HEK293 (cell line): ENCODE measurements around the gene C1orf141.

ENCODE experiments used
- CTCF ChIA-PET: fragments of 350-600 bp; formaldehyde crosslinking; extraction: SDS; loops from one replicate; lab custom pipeline; 2021; ENCODE audit warnings: antibody characterized with exemption; lab: Yijun Ruan, JAX
- POLR2A ChIA-PET: fragments of 300-600 bp; formaldehyde crosslinking; extraction: SDS; loops from one replicate; lab custom pipeline; 2020; ENCODE audit warnings: antibody characterized with exemption, inconsistent platforms; lab: Yijun Ruan, JAX
- H3K27ac ChIP-seq: fragments of 200-500 bp; sonication (Bioruptor generic); 2 replicates; pipeline ENCODE4 v1.5.1; 2014; ENCODE audit warnings: low read depth, low read length, control low read depth, inconsistent platforms; ENCODE audit errors: extremely low read depth
- H3K36me3 ChIP-seq, 2 experiments: fragments of 200-500 bp in 1 of 2; sonication (Bioruptor generic) in 1 of 2; 1 replicate in 1 of 2; 2 replicates in 1 of 2; pipeline ENCODE4 v1.5.1; 2014 to 2017; ENCODE audit warnings: inconsistent platforms in 2 of 2, low read length in 2 of 2; ENCODE audit not compliant: control insufficient read depth in 2 of 2, insufficient read depth in 1 of 2
- H3K4me1 ChIP-seq: fragments of 200-500 bp; sonication (Bioruptor generic); 2 replicates; pipeline ENCODE4 v1.5.1; 2014; ENCODE audit warnings: mild to moderate bottlenecking, low read length, inconsistent platforms; ENCODE audit not compliant: control insufficient read depth, insufficient read depth
- H3K4me3 ChIP-seq: 2 replicates; pipeline ENCODE4 v1.5.1; 2011; ENCODE audit warnings: low read depth, mild to moderate bottlenecking, control low read depth, low read length, moderate library complexity
- H3K9me3 ChIP-seq: fragments of 200-500 bp; sonication (Bioruptor generic); 2 replicates; pipeline ENCODE4 v1.5.1; 2014; ENCODE audit warnings: low read depth, low read length, inconsistent platforms; ENCODE audit not compliant: control insufficient read depth, insufficient read depth
- ELK4 ChIP-seq: IDR thresholded peaks from 2 replicates; pipeline ENCODE4 v1.6.1; 2011; ENCODE audit warnings: mild to moderate bottlenecking, low read depth, low read length, borderline replicate concordance
- GLIS1 ChIP-seq: fragments of 450-650 bp; formaldehyde crosslinking; IDR thresholded peaks from 2 replicates; pipeline ENCODE4 v1.5.1; 2016; ENCODE audit warnings: missing biosample characterization, missing genetic modification characterization
- KLF7 ChIP-seq: fragments of 450-650 bp; formaldehyde crosslinking; IDR thresholded peaks from 2 replicates; pipeline ENCODE4 v1.5.1; 2016; ENCODE audit warnings: missing biosample characterization, missing genetic modification characterization, borderline replicate concordance
- MYNN ChIP-seq: fragments of 450-650 bp; formaldehyde crosslinking; IDR thresholded peaks from 2 replicates; pipeline ENCODE4 v1.5.1; 2016; ENCODE audit warnings: missing biosample characterization, missing genetic modification characterization, borderline replicate concordance
- OSR2 ChIP-seq: fragments of 450-650 bp; formaldehyde crosslinking; IDR thresholded peaks from 2 replicates; pipeline ENCODE4 v1.5.1; 2016; ENCODE audit warnings: missing biosample characterization, missing genetic modification characterization
- SALL2 ChIP-seq: fragments of 450-650 bp; formaldehyde crosslinking; IDR thresholded peaks from 2 replicates; pipeline ENCODE4 v1.5.0; 2017; ENCODE audit warnings: missing biosample characterization, mild to moderate bottlenecking, missing genetic modification characterization, borderline replicate concordance
- SCRT1 ChIP-seq: fragments of 450-650 bp; formaldehyde crosslinking; IDR thresholded peaks from 2 replicates; pipeline ENCODE4 v1.5.1; 2016; ENCODE audit warnings: missing biosample characterization, missing genetic modification characterization, borderline replicate concordance
- TRIM28 ChIP-seq: IDR thresholded peaks from 2 replicates; pipeline ENCODE4 v1.6.1; 2011; ENCODE audit warnings: low read length, control low read depth, borderline replicate concordance
- WT1 ChIP-seq: fragments of 450-650 bp; formaldehyde crosslinking; IDR thresholded peaks from 2 replicates; pipeline ENCODE4 v1.5.1; 2016; ENCODE audit warnings: missing biosample characterization, missing genetic modification characterization
- ZBTB17 ChIP-seq: fragments of 450-650 bp; formaldehyde crosslinking; IDR thresholded peaks from 2 replicates; pipeline ENCODE4 v1.5.1; 2016; ENCODE audit warnings: missing biosample characterization, missing genetic modification characterization
- ZBTB8A ChIP-seq: fragments of 450-650 bp; formaldehyde crosslinking; IDR thresholded peaks from 2 replicates; pipeline ENCODE4 v1.5.1; 2016; ENCODE audit warnings: missing biosample characterization, missing genetic modification characterization
- ZNF223 ChIP-seq: fragments of 450-650 bp; formaldehyde crosslinking; IDR thresholded peaks from 2 replicates; pipeline ENCODE4 v1.5.1; 2016; ENCODE audit warnings: missing biosample characterization, missing genetic modification characterization
- ZNF239 ChIP-seq: fragments of 450-650 bp; formaldehyde crosslinking; IDR thresholded peaks from 2 replicates; pipeline ENCODE4 v1.5.1; 2016; ENCODE audit warnings: missing biosample characterization, missing genetic modification characterization
- ZNF26 ChIP-seq: fragments of 450-650 bp; formaldehyde crosslinking; IDR thresholded peaks from 2 replicates; pipeline ENCODE4 v1.5.1; 2016; ENCODE audit warnings: missing biosample characterization, missing genetic modification characterization
- ZNF274 ChIP-seq, 2 experiments: fragments of 200-500 bp in 1 of 2; fragments of 450-650 bp in 1 of 2; sonication (Bioruptor generic) in 1 of 2; formaldehyde crosslinking in 1 of 2; IDR thresholded peaks; 2 replicates each; pipeline versions ENCODE4 v1.5.1 to v1.6.1; 2014 to 2016; ENCODE audit warnings: borderline replicate concordance in 1 of 2, inconsistent platforms in 1 of 2, low read length in 1 of 2, missing biosample characterization in 1 of 2, missing genetic modification characterization in 1 of 2
- ZNF341 ChIP-seq: fragments of 450-650 bp; formaldehyde crosslinking; IDR thresholded peaks from 2 replicates; pipeline ENCODE4; 2016; ENCODE audit warnings: low read depth, missing biosample characterization, missing genetic modification characterization
- ZNF350 ChIP-seq: fragments of 450-650 bp; formaldehyde crosslinking; IDR thresholded peaks from 2 replicates; pipeline ENCODE4 v1.5.0; 2017; ENCODE audit warnings: missing biosample characterization, mild to moderate bottlenecking, missing genetic modification characterization
- ZNF433 ChIP-seq: fragments of 450-650 bp; formaldehyde crosslinking; IDR thresholded peaks from 2 replicates; pipeline ENCODE4 v1.5.1; 2016; ENCODE audit warnings: missing biosample characterization, missing genetic modification characterization, low read depth
- ZNF449 ChIP-seq: fragments of 450-650 bp; formaldehyde crosslinking; IDR thresholded peaks from 2 replicates; pipeline ENCODE4 v1.5.1; 2017; ENCODE audit warnings: missing biosample characterization, mild to moderate bottlenecking, missing genetic modification characterization, moderate library complexity
- ZNF48 ChIP-seq: fragments of 450-650 bp; formaldehyde crosslinking; IDR thresholded peaks from 2 replicates; pipeline ENCODE4 v1.5.1; 2016; ENCODE audit warnings: missing biosample characterization, missing genetic modification characterization
- ZNF600 ChIP-seq: fragments of 450-650 bp; formaldehyde crosslinking; IDR thresholded peaks from 2 replicates; pipeline ENCODE4 v1.5.1; 2016; ENCODE audit warnings: missing biosample characterization, missing genetic modification characterization
- ZNF621 ChIP-seq: fragments of 450-650 bp; formaldehyde crosslinking; IDR thresholded peaks from 2 replicates; pipeline ENCODE4 v1.5.1; 2017; ENCODE audit warnings: missing biosample characterization, missing genetic modification characterization
- ZNF654 ChIP-seq: fragments of 450-650 bp; formaldehyde crosslinking; IDR thresholded peaks from 2 replicates; pipeline ENCODE4 v1.5.1; 2016; ENCODE audit warnings: low read depth, missing biosample characterization, missing genetic modification characterization
- ZNF658 ChIP-seq: fragments of 450-650 bp; formaldehyde crosslinking; IDR thresholded peaks from 2 replicates; pipeline ENCODE4; 2016; ENCODE audit warnings: missing biosample characterization, missing genetic modification characterization
- ZNF660 ChIP-seq: fragments of 450-650 bp; IDR thresholded peaks from 2 replicates; pipeline ENCODE4 v1.5.1; 2018; ENCODE audit warnings: missing biosample characterization, mild to moderate bottlenecking, missing genetic modification characterization
- ZNF692 ChIP-seq: fragments of 450-650 bp; formaldehyde crosslinking; IDR thresholded peaks from 2 replicates; pipeline ENCODE4 v1.5.1; 2016; ENCODE audit warnings: missing biosample characterization, missing genetic modification characterization
- ZNF830 ChIP-seq: fragments of 450-650 bp; IDR thresholded peaks from 2 replicates; pipeline ENCODE4 v1.5.0; 2018; ENCODE audit warnings: missing biosample characterization, missing genetic modification characterization, low read depth, mild to moderate bottlenecking, moderate library complexity
- ZSCAN30 ChIP-seq: fragments of 450-650 bp; IDR thresholded peaks from 2 replicates; pipeline ENCODE4 v1.5.1; 2018; ENCODE audit warnings: missing biosample characterization, mild to moderate bottlenecking, missing genetic modification characterization, moderate library complexity
- TF ChIP-seq, protein P1 (sequence below): fragments of 450-650 bp; formaldehyde crosslinking; IDR thresholded peaks from 2 replicates; pipeline ENCODE4 v1.5.1; 2016; ENCODE audit warnings: missing biosample characterization, missing genetic modification characterization
- TF ChIP-seq, protein P2 (sequence below): fragments of 450-650 bp; formaldehyde crosslinking; IDR thresholded peaks from 2 replicates; pipeline ENCODE4 v1.5.1; 2016; ENCODE audit warnings: missing biosample characterization, missing genetic modification characterization

C1orf141 gene

DNA sequence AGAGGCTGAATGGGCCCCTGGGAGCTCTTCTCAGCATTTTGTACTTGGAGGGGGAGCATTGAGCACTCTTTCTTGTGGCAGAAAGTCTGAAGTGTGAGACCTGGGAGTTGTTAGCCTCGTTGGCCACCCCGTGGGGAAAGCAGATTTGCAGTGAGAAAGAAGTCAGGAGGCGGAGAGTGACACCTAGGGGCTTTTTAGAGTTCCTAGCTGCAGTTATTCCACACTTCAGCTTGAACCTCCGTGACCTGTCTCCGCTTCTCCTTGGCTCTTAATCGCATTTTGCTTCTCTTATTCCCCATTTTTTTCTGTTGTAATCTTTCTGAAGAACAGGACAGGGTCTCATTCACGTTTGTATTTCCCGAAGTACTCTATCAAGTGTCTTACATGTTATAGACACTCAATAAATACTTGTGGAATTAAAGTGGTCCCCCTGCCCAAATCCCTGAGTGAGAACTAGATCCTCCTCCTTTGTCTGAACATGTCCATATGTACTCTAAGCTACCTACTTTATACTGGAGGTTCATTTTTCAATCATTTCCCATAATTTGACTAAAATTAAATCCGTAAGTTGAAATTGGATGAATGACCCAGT, 14.5 kb upstream of the C1orf141 start:
- ChIA-PET CTCF (interaction anchor here (0.5 to 3.9 kb wide), 43 partner anchors 9 to 975 kb away, joined by 3 to 56 read pairs (median 5); partner anchors contain the start of genes C1orf141, IL23R and SLC35D1), POLR2A (interaction anchor here (0.7 to 1.5 kb wide), 2 partner anchors 23 to 153 kb away, joined by 3 read pairs; no protein-coding TSS in a partner anchor)
- H3K4me3 ChIP-seq: no peak overlapping the region
- H3K36me3 ChIP-seq: no peaks in the 10 kb centered on the region
- H3K4me1 ChIP-seq: no peaks in the 10 kb centered on the region
- no peak overlapping the region for H3K27ac ChIP-seq
- no peaks in the 10 kb centered on the region for H3K9me3 ChIP-seq
- TF ChIP-seq SALL2 (tag by site-specific recombination): no peak
- no peak for TF ChIP-seq ZNF223 (tag by site-specific recombination)
- no peak for TF ChIP-seq ZNF433 (tag by site-specific recombination)
- no peak for TF ChIP-seq ZNF692 (tag by site-specific recombination)
- no peak for TF ChIP-seq WT1 (tag by site-specific recombination)
- TF ChIP-seq TRIM28: peak; percentile 29; the same call in 1 of the 2 replicates
- TF ChIP-seq ZBTB8A (tag by site-specific recombination): no peak
- peak; percentile 20; the same call in 1 of the 2 replicates for TF ChIP-seq ZSCAN30 (tag by site-specific recombination)
- TF ChIP-seq ZNF654 (tag by site-specific recombination): peak; percentile 96
- TF ChIP-seq ZNF600 (tag by site-specific recombination): no peak
- TF ChIP-seq ZNF26 (tag by site-specific recombination): no peak
- TF ChIP-seq ZNF341: no peak
- no peak for TF ChIP-seq MYNN
- TF ChIP-seq, protein P1, sequence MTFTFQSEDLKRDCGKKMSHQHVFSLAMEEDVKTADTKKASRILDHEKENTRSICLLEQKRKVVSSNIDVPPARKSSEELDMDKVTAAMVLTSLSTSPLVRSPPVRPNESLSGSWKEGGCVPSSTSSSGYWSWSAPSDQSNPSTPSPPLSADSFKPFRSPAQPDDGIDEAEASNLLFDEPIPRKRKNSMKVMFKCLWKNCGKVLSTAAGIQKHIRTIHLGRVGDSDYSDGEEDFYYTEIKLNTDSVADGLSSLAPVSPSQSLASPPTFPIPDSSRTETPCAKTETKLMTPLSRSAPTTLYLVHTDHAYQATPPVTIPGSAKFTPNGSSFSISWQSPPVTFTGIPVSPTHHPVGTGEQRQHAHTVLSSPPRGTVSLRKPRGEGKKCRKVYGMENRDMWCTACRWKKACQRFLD (tag by site-specific recombination): no peak
- TF ChIP-seq ZBTB17: 0 out of 2 replicates have a peak, but pooled peaks have one; percentile 23
- TF ChIP-seq ZNF48 (tag by site-specific recombination): no peak
- no peak for TF ChIP-seq SCRT1 (tag by site-specific recombination)
- TF ChIP-seq OSR2: no peak
- TF ChIP-seq ZNF830 (tag by site-specific recombination): no peak
- no peak for TF ChIP-seq ZNF621
- no peak for TF ChIP-seq ZNF658 (tag by site-specific recombination)
- TF ChIP-seq ZNF239: no peak
- no peak for TF ChIP-seq GLIS1
- TF ChIP-seq ZNF274 (IDR thresholded peaks at IDR 0.05; ENCODE audit: low read length): no peak
- no peak for TF ChIP-seq ZNF274 (tag by site-specific recombination; IDR thresholded peaks at IDR 0.05; ENCODE audit: borderline replicate concordance)
- no peak for TF ChIP-seq ZNF449 (tag by site-specific recombination)
- 0 out of 2 replicates have a peak, but pooled peaks have one; percentile 12 for TF ChIP-seq ZNF660
- no peak for TF ChIP-seq KLF7 (tag by site-specific recombination)
- TF ChIP-seq ELK4: no peak
- no peak for TF ChIP-seq ZNF350
- TF ChIP-seq, protein P2, sequence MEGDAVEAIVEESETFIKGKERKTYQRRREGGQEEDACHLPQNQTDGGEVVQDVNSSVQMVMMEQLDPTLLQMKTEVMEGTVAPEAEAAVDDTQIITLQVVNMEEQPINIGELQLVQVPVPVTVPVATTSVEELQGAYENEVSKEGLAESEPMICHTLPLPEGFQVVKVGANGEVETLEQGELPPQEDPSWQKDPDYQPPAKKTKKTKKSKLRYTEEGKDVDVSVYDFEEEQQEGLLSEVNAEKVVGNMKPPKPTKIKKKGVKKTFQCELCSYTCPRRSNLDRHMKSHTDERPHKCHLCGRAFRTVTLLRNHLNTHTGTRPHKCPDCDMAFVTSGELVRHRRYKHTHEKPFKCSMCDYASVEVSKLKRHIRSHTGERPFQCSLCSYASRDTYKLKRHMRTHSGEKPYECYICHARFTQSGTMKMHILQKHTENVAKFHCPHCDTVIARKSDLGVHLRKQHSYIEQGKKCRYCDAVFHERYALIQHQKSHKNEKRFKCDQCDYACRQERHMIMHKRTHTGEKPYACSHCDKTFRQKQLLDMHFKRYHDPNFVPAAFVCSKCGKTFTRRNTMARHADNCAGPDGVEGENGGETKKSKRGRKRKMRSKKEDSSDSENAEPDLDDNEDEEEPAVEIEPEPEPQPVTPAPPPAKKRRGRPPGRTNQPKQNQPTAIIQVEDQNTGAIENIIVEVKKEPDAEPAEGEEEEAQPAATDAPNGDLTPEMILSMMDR (tag by site-specific recombination): peak; percentile 90
